Measurements from ENCODE around the gene APOD.
"Not testable (repeated sequence)": the region's sequence is repeated elsewhere in the genome, so short reads cannot be mapped to it uniquely, and the experiment has no call there.

APOD gene

DNA sequence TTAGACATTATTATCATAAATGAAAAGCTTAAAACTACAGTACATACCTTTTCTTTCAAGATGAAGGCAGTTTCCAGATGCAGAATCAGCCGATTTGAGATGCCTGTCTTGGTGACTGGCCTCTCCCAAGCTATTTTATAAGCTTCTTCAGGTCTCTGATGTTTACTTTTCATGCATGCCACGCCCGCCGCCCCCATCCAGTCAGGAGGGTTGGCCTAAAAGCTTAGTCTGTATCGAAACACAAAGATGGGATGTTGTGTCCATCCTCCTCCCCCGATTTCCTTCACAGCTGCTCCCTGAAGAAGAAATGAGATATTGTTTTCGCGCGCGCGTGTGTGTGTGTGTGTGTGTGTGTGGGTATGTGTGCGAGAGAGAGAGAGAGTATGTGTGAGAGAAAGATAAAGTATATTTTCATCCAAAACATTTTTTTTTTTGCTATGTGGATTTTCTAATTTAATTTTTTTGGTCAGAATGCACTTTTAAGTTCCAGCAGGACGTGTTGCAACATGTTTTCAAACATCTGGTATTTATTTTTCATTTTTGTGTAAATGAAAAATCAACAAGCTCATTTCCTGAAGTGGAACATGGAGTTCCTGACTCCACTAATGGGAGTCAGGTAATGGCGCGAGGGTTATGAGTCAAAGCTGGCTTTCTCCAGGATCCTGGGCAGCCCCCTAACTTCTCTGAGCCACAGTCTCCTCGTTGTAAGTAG is at the start of gene APOD:
Gene APOD, minus strand, starts transcription at position 110 of the 712 bp plus-strand sequence. CDS start 4,479 bp downstream, outside the sequence.
- DNase-seq, result no peak

DNA sequence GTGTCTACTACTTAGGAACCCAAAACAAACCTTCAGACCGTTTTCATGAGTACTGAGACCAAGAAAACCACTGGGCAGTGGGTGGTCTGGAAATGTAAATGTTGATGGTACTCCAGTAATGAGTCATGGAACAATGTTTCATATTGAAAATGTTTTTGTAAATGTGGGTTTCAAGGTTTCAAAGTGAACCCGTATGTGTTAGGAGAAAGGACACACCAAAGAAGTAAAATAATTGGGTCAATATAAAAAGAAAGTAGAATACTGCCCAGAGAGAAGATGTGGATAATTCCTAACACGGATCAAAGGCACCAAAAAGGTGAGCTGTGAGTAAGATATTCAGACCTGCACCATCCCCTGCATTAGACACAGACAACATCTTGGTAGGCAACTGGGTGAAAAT is 49.6 kb upstream of the APOD start:
- not testable (repeated sequence) for DNase-seq

GRCh38 chr3:195632501-195633185 is 48.9 kb upstream of the APOD start:
- not testable (repeated sequence) for DNase-seq

- DNase-seq, result not testable (repeated sequence)
Measured at GRCh38 chr3:195632046-195632445, 48.3 kb upstream of the APOD start.

DNA sequence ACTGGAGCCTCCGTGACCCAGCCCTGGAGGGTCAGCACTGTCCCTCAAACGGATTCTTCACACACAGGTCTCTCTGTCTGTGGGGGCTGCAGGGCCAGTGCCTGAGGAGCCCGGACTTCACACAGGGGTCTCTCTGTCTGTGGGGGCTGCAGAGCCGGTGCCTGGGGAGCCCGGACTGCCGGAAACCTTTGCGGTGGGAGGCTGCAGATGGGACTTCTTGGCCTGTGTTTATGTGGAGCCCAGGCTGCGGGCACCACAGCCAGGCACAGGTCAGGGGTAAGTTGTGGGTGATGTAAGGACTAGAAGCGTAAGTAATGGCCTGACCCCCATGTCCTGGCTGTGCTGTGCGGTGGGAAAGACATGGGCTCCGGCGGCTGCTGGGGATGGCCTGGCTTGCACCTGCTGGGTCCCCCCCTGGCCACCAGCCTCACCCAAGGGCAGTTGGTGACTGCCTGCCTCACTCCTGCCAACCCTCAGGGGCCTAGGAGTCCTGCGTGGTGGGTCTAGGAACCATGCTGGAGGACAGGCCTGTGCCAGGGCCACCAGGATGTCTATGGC is 47.3 kb upstream of the APOD start:
- DNase-seq, result not testable (repeated sequence)

DNA sequence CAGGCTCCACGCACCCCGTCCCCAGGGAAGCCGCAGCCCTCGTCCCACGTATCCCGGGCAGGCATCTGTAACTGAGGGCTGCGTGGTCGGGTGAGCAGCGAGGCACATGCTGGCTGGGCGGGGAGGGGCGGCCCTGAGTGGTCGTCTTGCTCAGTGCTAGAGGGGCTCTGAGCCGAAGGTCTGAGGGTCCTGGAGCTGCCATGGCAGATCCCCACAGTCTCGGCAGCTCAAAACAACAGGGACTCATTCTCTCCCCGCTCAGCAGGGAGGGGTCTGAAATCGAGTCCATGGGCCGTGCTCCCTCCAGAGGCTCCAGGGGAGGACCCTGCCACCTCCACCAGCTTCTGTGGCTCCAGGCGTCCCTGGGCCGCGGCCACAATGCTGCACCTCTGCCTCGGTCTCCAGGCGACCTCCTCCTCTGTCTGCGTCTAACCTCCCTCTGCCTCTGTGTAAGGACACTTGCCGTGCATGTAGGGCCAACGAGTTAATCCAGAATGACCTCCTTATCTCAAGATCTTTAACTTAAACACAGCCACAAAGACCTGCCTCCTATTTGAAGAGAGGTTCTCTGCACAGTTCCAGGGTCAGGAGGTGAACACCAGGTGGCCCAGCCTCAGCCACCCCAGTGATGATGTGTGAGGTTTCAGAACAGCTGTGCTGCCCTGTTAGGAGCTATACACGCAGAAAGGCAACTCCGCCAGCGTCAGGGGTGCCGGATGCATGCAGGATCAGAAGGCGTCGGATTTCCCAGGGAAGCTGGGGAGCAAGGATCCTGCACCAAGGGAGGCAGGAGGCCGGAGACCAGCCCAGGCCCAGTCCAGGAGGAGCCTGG is 46.6 kb upstream of the APOD start:
- DNase-seq, result not testable (repeated sequence)

DNA sequence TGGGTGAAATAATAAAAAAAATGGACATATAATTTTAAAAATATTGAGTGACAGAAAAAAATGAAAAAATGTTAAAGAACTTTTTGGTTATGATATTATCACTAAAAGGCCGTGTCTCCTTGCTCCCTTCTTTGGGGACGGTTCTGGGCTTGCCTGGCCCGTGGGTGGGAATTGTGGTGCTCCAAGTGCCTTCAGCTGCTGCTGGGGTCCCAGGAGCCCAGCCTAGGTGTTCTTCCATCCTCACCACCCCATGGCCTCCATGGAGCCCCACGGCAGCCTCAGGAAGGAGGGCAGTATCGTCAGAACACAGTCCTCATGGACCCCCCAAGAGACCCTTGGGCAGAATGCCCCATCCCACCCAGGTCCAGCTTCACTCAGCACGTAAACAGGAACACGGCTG is 45.9 kb upstream of the APOD start:
- DNase-seq, result not testable (repeated sequence)

GRCh38 chr3:195628386-195628920 is 44.7 kb upstream of the APOD start:
- not testable (repeated sequence) for DNase-seq

- not testable (repeated sequence) for DNase-seq
Measured at GRCh38 chr3:195627515-195628385, 44.0 kb upstream of the APOD start.

GRCh38 chr3:195624603-195625560 is 41.1 kb upstream of the APOD start:
- not testable (repeated sequence) for DNase-seq

- DNase-seq, result not testable (repeated sequence)
Measured at GRCh38 chr3:195624171-195624570, 40.4 kb upstream of the APOD start.

GRCh38 chr3:195623217-195623965 is 39.7 kb upstream of the APOD start:
- not testable (repeated sequence) for DNase-seq

DNA sequence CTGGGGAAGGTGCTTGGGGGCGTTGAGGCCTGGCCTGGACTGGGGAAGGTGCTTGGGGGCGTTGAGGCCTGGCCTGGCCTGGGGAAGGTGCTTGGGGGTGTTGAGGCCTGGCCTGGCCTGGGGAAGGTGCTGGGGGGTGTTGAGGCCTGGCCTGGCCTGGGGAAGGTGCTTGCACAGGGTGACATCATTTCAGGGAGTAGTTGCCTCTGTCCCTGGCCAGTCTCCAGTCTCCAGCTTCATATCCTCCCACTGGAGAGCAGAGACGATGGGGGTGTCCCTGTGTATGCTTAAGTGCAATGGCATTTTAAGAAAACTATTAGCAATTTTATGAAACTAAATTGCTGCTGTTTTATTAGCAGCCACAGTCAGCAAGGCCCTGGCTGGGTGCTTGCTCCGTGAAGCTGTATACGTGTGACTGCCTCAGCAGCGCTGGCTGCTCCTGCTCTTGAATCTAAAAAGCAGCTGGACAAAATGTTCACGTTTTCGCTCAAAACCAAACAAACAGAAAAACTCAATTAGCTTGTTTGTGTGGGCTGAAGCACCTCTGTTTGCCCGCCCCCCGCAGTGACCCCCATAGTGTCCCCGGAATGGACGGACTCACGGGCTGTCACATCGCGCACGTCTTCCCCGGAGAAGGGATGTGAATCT is 38.9 kb upstream of the APOD start:
- DNase-seq, result not testable (repeated sequence)

- not testable (repeated sequence) for DNase-seq
Measured at GRCh38 chr3:195622012-195622411, 38.3 kb upstream of the APOD start.

GRCh38 chr3:195621095-195621494 is 37.4 kb upstream of the APOD start:
- not testable (repeated sequence) for DNase-seq

GRCh38 chr3:195620476-195620875 is 36.7 kb upstream of the APOD start:
- DNase-seq, result not testable (repeated sequence)

DNA sequence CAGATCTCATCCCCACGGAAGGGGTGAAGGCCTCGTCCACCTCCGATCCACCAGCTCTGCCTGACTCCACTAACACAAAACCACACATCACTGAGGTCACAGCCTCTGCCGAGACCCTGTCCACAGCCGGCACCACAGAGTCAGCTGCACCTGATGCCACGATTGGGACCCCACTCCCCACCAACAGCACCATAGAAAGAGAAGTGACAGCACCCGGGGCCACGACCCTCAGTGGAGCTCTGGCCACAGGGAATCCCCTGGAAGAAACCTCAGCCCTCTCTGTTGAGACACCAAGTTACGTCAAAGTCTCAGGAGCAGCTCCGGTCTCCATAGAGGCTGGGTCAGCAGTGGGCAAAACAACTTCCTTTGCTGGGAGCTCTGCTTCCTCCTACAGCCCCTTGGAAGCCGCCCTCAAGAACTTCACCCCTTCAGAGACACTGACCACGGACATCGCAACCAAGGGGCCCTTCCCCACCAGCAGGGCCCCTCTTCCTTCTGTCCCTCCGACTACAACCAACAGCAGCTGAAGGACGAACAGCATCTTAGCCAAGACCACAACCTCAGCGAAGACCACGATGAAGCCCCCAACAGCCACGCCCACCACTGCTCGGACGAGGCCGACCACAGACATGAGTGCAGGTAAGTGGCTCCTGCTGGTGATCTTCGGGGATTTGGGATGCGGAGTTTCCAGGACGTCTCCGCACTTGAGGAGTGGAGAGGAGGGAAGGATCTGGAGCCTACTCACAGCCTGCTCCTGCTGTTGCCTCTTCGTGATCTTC is 36.0 kb upstream of the APOD start:
- not testable (repeated sequence) for DNase-seq

All from NCI-H1092 (cell line).